Measurements from ENCODE around the gene RFTN2. TPM values are rescaled to one million over a fixed set of nuclear protein-coding genes. Genes with fewer than 3 reads are reported as not detected.
"Not testable (repeated sequence)": the region's sequence is repeated elsewhere in the genome, so short reads cannot be mapped to it uniquely, and the experiment has no call there.

The RFTN2 gene
- total and polyA plus RNA-seq, 4 donors = 8.0 to 22.2 (median 13.2) TPM

GRCh38 chr2:197695206-197695605 is 19.8 kb upstream of the RFTN2 start:
- DNase-seq; H3K4me1 ChIP-seq (ENCODE audit: control insufficient read depth in 1 of 2, insufficient read depth in 2 of 2, low read length in 2 of 2); intact Hi-C loops (cut with DNase I); H3K27ac ChIP-seq (ENCODE audit: low read depth in 1 of 2, low read length in 2 of 2); ATAC-seq (ENCODE audit: low FRiP score); H3K27me3 ChIP-seq (ENCODE audit: control insufficient read depth in 1 of 2, insufficient read depth in 2 of 2, low read length in 1 of 2); H3K4me3 ChIP-seq (ENCODE audit: low read length in 2 of 2); H3K36me3 ChIP-seq (ENCODE audit: control insufficient read depth in 1 of 2, insufficient read depth in 2 of 2, low read length in 1 of 2); H3K9me3 ChIP-seq (ENCODE audit: control insufficient read depth, low read length): not testable (repeated sequence)
- WGBS, 2 donors = 96 to 98% methylated on average over 4 of the region's 6 CpGs

GRCh38 chr2:197677483-197677882 is 2.1 kb upstream of the RFTN2 start:
- Histone ChIP-seq H3K4me1 (ENCODE audit: control insufficient read depth in 1 of 2, insufficient read depth in 2 of 2, low read length in 2 of 2) (peaks cover 0 to 4% of the 10 kb centered on the region in 2 donors), H3K9me3 (ENCODE audit: control insufficient read depth, low read length) (no peaks in the 10 kb centered on the region), H3K27ac (ENCODE audit: low read depth in 1 of 2, low read length in 2 of 2) (no peak overlapping the region), H3K27me3 (ENCODE audit: control insufficient read depth in 1 of 2, insufficient read depth in 2 of 2, low read length in 1 of 2) (no peaks in the 10 kb centered on the region), H3K36me3 (ENCODE audit: control insufficient read depth in 1 of 2, insufficient read depth in 2 of 2, low read length in 1 of 2) (no peaks in the 10 kb centered on the region), H3K4me3 (ENCODE audit: low read length in 2 of 2) (no peak overlapping the region)
- ATAC-seq (ENCODE audit: low FRiP score) = no peak
- WGBS, 2 donors = 64 to 66% methylated on average over 2 of the region's 2 CpGs
- intact Hi-C loops (cut with DNase I) = no loop called here
- DNase-seq = no peak

- ATAC-seq (ENCODE audit: low FRiP score) = no peak
- peaks cover 0 to 4% of the 10 kb centered on the region in 2 donors for H3K4me1 ChIP-seq (ENCODE audit: control insufficient read depth in 1 of 2, insufficient read depth in 2 of 2, low read length in 2 of 2)
- no peak overlapping the region for H3K27ac ChIP-seq (ENCODE audit: low read depth in 1 of 2, low read length in 2 of 2)
- H3K4me3 ChIP-seq (ENCODE audit: low read length in 2 of 2) = no peak overlapping the region
- no peaks in the 10 kb centered on the region for H3K9me3 ChIP-seq (ENCODE audit: control insufficient read depth, low read length)
- no peaks in the 10 kb centered on the region for H3K36me3 ChIP-seq (ENCODE audit: control insufficient read depth in 1 of 2, insufficient read depth in 2 of 2, low read length in 1 of 2)
- no peak for DNase-seq
- 82% methylated on average over 3 of the region's 3 CpGs for WGBS, 2 donors
- intact Hi-C loops (cut with DNase I) = no loop called here
- no peaks in the 10 kb centered on the region for H3K27me3 ChIP-seq (ENCODE audit: control insufficient read depth in 1 of 2, insufficient read depth in 2 of 2, low read length in 1 of 2)
These were observed 1.7 kb upstream of the RFTN2 start for GRCh38 chr2:197677056-197677455.

GRCh38 chr2:197675711-197676188 is 363 bp upstream of the RFTN2 start:
- Histone ChIP-seq H3K4me3 (ENCODE audit: low read length in 2 of 2) (peak overlapping the region; percentile 63 to 80), H3K4me1 (ENCODE audit: control insufficient read depth in 1 of 2, insufficient read depth in 2 of 2, low read length in 2 of 2) (peaks cover 0 to 4% of the 10 kb centered on the region in 2 donors), H3K27ac (ENCODE audit: low read depth in 1 of 2, low read length in 2 of 2) (peak overlapping the region; percentile 11 to 21), H3K27me3 (ENCODE audit: control insufficient read depth in 1 of 2, insufficient read depth in 2 of 2, low read length in 1 of 2) (no peaks in the 10 kb centered on the region), H3K36me3 (ENCODE audit: control insufficient read depth in 1 of 2, insufficient read depth in 2 of 2, low read length in 1 of 2) (peaks cover 0 to 2% of the 10 kb centered on the region in 2 donors), H3K9me3 (ENCODE audit: control insufficient read depth, low read length) (no peaks in the 10 kb centered on the region)
- 0 to 7% methylated on average over 6 of the region's 6 CpGs for WGBS, 2 donors
- ATAC-seq (ENCODE audit: low FRiP score) (peak; percentile 79), DNase-seq (peak in 1 of 2 donors; percentile 56)
- intact Hi-C loops (cut with DNase I) = no loop called here

- Histone ChIP-seq H3K36me3 (ENCODE audit: control insufficient read depth in 1 of 2, insufficient read depth in 2 of 2, low read length in 1 of 2) (peaks cover 0 to 3% of the 10 kb centered on the region in 2 donors), H3K9me3 (ENCODE audit: control insufficient read depth, low read length) (peaks cover 1% of the 10 kb centered on the region), H3K27me3 (ENCODE audit: control insufficient read depth in 1 of 2, insufficient read depth in 2 of 2, low read length in 1 of 2) (no peaks in the 10 kb centered on the region), H3K27ac (ENCODE audit: low read depth in 1 of 2, low read length in 2 of 2) (no peak overlapping the region), H3K4me1 (ENCODE audit: control insufficient read depth in 1 of 2, insufficient read depth in 2 of 2, low read length in 2 of 2) (peaks cover 0 to 4% of the 10 kb centered on the region in 2 donors), H3K4me3 (ENCODE audit: low read length in 2 of 2) (peak overlapping the region; percentile 72 to 76)
- 3% methylated on average over 3 of the region's 3 CpGs for WGBS, 2 donors
- ATAC-seq (ENCODE audit: low FRiP score) (no peak), DNase-seq (no peak)
- intact Hi-C loops (cut with DNase I) = no loop called here
These were observed 796 bp downstream of the RFTN2 start for GRCh38 chr2:197674591-197674990.

GRCh38 chr2:197674060-197674459 is 1.3 kb downstream of the RFTN2 start:
- ATAC-seq (ENCODE audit: low FRiP score) (no peak), DNase-seq (no peak)
- Histone ChIP-seq H3K36me3 (ENCODE audit: control insufficient read depth in 1 of 2, insufficient read depth in 2 of 2, low read length in 1 of 2) (peaks cover 0 to 3% of the 10 kb centered on the region in 2 donors), H3K4me1 (ENCODE audit: control insufficient read depth in 1 of 2, insufficient read depth in 2 of 2, low read length in 2 of 2) (peaks cover 0 to 4% of the 10 kb centered on the region in 2 donors), H3K27ac (ENCODE audit: low read depth in 1 of 2, low read length in 2 of 2) (no peak overlapping the region), H3K4me3 (ENCODE audit: low read length in 2 of 2) (no peak overlapping the region), H3K27me3 (ENCODE audit: control insufficient read depth in 1 of 2, insufficient read depth in 2 of 2, low read length in 1 of 2) (no peaks in the 10 kb centered on the region), H3K9me3 (ENCODE audit: control insufficient read depth, low read length) (peaks cover 1% of the 10 kb centered on the region)
- intact Hi-C loops (cut with DNase I) = no loop called here
- WGBS, 2 donors = 9 to 22% methylated on average over 1 of the region's 1 CpG

GRCh38 chr2:197673606-197674005 is 1.8 kb downstream of the RFTN2 start:
- Histone ChIP-seq H3K4me3 (ENCODE audit: low read length in 2 of 2) (peak overlapping the region; percentile 41 to 54), H3K9me3 (ENCODE audit: control insufficient read depth, low read length) (peaks cover 4% of the 10 kb centered on the region), H3K36me3 (ENCODE audit: control insufficient read depth in 1 of 2, insufficient read depth in 2 of 2, low read length in 1 of 2) (peaks cover 0 to 3% of the 10 kb centered on the region in 2 donors), H3K4me1 (ENCODE audit: control insufficient read depth in 1 of 2, insufficient read depth in 2 of 2, low read length in 2 of 2) (peaks cover 0 to 4% of the 10 kb centered on the region in 2 donors), H3K27ac (ENCODE audit: low read depth in 1 of 2, low read length in 2 of 2) (no peak overlapping the region), H3K27me3 (ENCODE audit: control insufficient read depth in 1 of 2, insufficient read depth in 2 of 2, low read length in 1 of 2) (no peaks in the 10 kb centered on the region)
- ATAC-seq (ENCODE audit: low FRiP score) (no peak), DNase-seq (no peak)
- intact Hi-C loops (cut with DNase I) = no loop called here
- WGBS, 2 donors = 29 to 35% methylated on average over 1 of the region's 1 CpG

- no peak for ATAC-seq (ENCODE audit: low FRiP score)
- peak overlapping the region; percentile 41 to 54 for H3K4me3 ChIP-seq (ENCODE audit: low read length in 2 of 2)
These were observed 2.3 kb downstream of the RFTN2 start for GRCh38 chr2:197673106-197673505.

GRCh38 chr2:197672371-197672893 is 3.0 kb downstream of the RFTN2 start:
- 31% methylated on average over 1 of the region's 1 CpG for WGBS, 2 donors
- Histone ChIP-seq H3K9me3 (ENCODE audit: control insufficient read depth, low read length) (peaks cover 9% of the 10 kb centered on the region), H3K27ac (ENCODE audit: low read depth in 1 of 2, low read length in 2 of 2) (no peak overlapping the region), H3K36me3 (ENCODE audit: control insufficient read depth in 1 of 2, insufficient read depth in 2 of 2, low read length in 1 of 2) (peaks cover 2 to 3% of the 10 kb centered on the region in 2 donors), H3K27me3 (ENCODE audit: control insufficient read depth in 1 of 2, insufficient read depth in 2 of 2, low read length in 1 of 2) (no peaks in the 10 kb centered on the region), H3K4me1 (ENCODE audit: control insufficient read depth in 1 of 2, insufficient read depth in 2 of 2, low read length in 2 of 2) (peaks cover 0 to 4% of the 10 kb centered on the region in 2 donors), H3K4me3 (ENCODE audit: low read length in 2 of 2) (no peak overlapping the region)
- ATAC-seq (ENCODE audit: low FRiP score) (no peak), DNase-seq (no peak)
- intact Hi-C loops (cut with DNase I) = no loop called here

More at GRCh38 chr2:197673106-197673505, 2.3 kb downstream of the RFTN2 start:
- H3K9me3 ChIP-seq (ENCODE audit: control insufficient read depth, low read length) = peaks cover 6% of the 10 kb centered on the region
- peaks cover 2 to 3% of the 10 kb centered on the region in 2 donors for H3K36me3 ChIP-seq (ENCODE audit: control insufficient read depth in 1 of 2, insufficient read depth in 2 of 2, low read length in 1 of 2)
- H3K4me1 ChIP-seq (ENCODE audit: control insufficient read depth in 1 of 2, insufficient read depth in 2 of 2, low read length in 2 of 2) = peaks cover 0 to 4% of the 10 kb centered on the region in 2 donors
- intact Hi-C loops (cut with DNase I) = no loop called here
- no peak for DNase-seq
- H3K27ac ChIP-seq (ENCODE audit: low read depth in 1 of 2, low read length in 2 of 2) = peak overlapping the region in 1 of 2 donors; percentile 51
- WGBS, 2 donors = 45 to 52% methylated on average over 5 of the region's 5 CpGs
- H3K27me3 ChIP-seq (ENCODE audit: control insufficient read depth in 1 of 2, insufficient read depth in 2 of 2, low read length in 1 of 2) = no peaks in the 10 kb centered on the region
